ENCODE data around the gene SCG2.

DNA sequence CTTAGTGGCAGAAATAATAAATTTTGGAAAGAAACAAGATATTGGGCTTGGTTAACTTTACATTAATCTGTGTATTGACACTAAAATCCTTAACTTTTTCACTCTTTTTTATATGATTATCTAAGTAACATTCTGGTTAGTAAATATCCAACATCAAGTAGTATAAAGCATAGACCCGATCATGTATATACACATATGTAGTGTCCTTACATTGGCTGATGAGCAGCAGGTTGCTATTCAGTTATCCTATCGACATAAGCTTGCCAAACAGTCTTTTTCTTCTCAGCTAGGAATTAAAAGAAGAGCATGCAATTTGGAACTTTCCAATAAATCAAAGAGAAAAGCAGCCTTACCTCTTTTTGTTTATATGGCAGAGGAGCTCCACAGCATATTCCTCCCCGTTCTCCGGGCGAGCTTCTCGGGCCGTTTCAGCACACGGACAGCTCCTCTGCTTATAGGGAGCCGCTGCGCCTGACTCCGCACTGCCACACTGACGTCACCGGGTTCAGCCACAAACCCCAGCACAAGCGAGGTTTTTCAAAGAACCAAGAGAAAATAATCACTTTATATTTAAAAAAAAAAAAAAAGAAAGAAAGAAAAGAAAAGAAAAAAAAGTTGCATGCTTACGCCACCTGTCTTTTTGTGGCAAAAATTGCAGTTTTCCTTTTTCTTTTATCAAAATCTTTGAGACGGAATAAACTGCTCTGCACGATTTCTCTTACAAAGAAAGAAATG is at the start of gene SCG2:
- TF ChIP-seq, protein P1, sequence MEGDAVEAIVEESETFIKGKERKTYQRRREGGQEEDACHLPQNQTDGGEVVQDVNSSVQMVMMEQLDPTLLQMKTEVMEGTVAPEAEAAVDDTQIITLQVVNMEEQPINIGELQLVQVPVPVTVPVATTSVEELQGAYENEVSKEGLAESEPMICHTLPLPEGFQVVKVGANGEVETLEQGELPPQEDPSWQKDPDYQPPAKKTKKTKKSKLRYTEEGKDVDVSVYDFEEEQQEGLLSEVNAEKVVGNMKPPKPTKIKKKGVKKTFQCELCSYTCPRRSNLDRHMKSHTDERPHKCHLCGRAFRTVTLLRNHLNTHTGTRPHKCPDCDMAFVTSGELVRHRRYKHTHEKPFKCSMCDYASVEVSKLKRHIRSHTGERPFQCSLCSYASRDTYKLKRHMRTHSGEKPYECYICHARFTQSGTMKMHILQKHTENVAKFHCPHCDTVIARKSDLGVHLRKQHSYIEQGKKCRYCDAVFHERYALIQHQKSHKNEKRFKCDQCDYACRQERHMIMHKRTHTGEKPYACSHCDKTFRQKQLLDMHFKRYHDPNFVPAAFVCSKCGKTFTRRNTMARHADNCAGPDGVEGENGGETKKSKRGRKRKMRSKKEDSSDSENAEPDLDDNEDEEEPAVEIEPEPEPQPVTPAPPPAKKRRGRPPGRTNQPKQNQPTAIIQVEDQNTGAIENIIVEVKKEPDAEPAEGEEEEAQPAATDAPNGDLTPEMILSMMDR (IDR thresholded peaks at IDR 0.05; ENCODE audit: low read depth, low read length, poor library complexity, severe bottlenecking), result peak; percentile 35
- TF ChIP-seq EZH2phosphoT487 (IDR thresholded peaks at IDR 0.05; ENCODE audit: borderline replicate concordance, low read length), result no peak
